Endothelial cell of umbilical vein (primary cell): ENCODE results near the gene ZBTB7B.

Source experiments
- EZH2 ChIP-seq: IDR thresholded peaks from 2 replicates; pipeline ENCODE4 v1.6.1; 2012; ENCODE audit warnings: borderline replicate concordance, low read depth, mild to moderate bottlenecking, moderate library complexity, low read length, inconsistent platforms; ENCODE audit not compliant: severe bottlenecking
- MYC ChIP-seq: IDR thresholded peaks from one replicate; pipeline ENCODE4 v1.6.1; 2011; ENCODE audit warnings: mild to moderate bottlenecking, low read depth, low read length
- POLR2A ChIP-seq: IDR thresholded peaks from 2 replicates; pipeline ENCODE4 v1.6.1; 2012; ENCODE audit warnings: low read depth, mild to moderate bottlenecking, control low read depth, low read length
- POLR2AphosphoS5 ChIP-seq: IDR thresholded peaks from 2 replicates; pipeline ENCODE4 v1.6.1; 2012; ENCODE audit warnings: low read depth, mild to moderate bottlenecking, control low read depth, low read length, moderate library complexity; ENCODE audit not compliant: insufficient read depth
- TF ChIP-seq, protein P1 (sequence below), 2 donors: IDR thresholded peaks; 1 replicate in 1 of 2; 2 replicates in 1 of 2; pipeline ENCODE4 v1.5.1; 2011; ENCODE audit warnings: low read length in 2 of 2, mild to moderate bottlenecking in 2 of 2, moderate library complexity in 2 of 2, control low read depth in 1 of 2, inconsistent platforms in 1 of 2, low read depth in 1 of 2; ENCODE audit not compliant: insufficient read depth in 1 of 2; ENCODE audit errors: extremely low read depth in 1 of 2

DNA sequence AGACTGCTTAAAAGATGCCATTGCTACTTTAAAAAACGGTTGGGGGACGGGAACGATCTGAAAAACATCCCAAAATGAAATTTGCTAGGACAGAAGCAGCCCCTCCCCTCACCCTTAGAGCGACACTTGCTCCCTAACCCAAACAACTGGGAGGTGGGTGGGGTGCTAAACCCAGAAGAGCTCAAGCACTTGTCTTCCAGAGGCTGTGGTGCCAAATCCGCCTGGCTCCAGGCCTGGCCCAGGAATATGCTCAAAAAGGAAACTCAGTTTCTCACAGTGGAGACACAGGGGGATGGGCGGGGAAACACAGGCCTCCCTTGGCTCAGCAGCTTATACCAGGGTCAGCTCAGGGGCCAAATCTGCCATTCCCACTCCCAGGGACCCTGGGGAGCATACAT is 46.1 kb upstream of the ZBTB7B start:
- TF ChIP-seq POLR2AphosphoS5 (no peak), POLR2A (no peak), EZH2 (no peak), MYC (no peak)
- TF ChIP-seq, protein P1, sequence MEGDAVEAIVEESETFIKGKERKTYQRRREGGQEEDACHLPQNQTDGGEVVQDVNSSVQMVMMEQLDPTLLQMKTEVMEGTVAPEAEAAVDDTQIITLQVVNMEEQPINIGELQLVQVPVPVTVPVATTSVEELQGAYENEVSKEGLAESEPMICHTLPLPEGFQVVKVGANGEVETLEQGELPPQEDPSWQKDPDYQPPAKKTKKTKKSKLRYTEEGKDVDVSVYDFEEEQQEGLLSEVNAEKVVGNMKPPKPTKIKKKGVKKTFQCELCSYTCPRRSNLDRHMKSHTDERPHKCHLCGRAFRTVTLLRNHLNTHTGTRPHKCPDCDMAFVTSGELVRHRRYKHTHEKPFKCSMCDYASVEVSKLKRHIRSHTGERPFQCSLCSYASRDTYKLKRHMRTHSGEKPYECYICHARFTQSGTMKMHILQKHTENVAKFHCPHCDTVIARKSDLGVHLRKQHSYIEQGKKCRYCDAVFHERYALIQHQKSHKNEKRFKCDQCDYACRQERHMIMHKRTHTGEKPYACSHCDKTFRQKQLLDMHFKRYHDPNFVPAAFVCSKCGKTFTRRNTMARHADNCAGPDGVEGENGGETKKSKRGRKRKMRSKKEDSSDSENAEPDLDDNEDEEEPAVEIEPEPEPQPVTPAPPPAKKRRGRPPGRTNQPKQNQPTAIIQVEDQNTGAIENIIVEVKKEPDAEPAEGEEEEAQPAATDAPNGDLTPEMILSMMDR (IDR thresholded peaks at IDR 0.05; ENCODE audit: extremely low read depth in 1 of 2, insufficient read depth in 1 of 2, low read depth in 1 of 2, low read length in 2 of 2) = no peak
